B cell (primary cell): ENCODE data around the gene NUPR1. TPM values are rescaled to one million over a fixed set of nuclear protein-coding genes. Genes with fewer than 3 reads are reported as not detected.

Source experiments
- ATAC-seq: fragments of 200-7000 bp; cut with Tn5 transposase; one replicate; pipeline ENCODE4 v1.10.0; 2021; ENCODE audit warnings: low read depth, mild to moderate bottlenecking, moderate number of reproducible peaks, moderate library complexity
- CTCF ChIA-PET: fragments of 350-600 bp; sonication (Branson Sonifier 250); formaldehyde crosslinking; loops from one replicate; lab custom pipeline; 2021; ENCODE audit warnings: antibody characterized with exemption, inconsistent platforms; lab: Charles Lee
- POLR2A ChIA-PET: fragments of 350-600 bp; sonication (Branson Sonifier 250); formaldehyde crosslinking; loops from one replicate; lab custom pipeline; 2021; ENCODE audit warnings: antibody characterized with exemption; lab: Charles Lee
- DNase-seq: peaks from one replicate; pipeline ENCODE4 v3.0.0; 2013
- H2AFZ ChIP-seq: 2 replicates; pipeline ENCODE4 v1.6.1; 2012; ENCODE audit warnings: mild to moderate bottlenecking, low read depth, low read length; ENCODE audit not compliant: insufficient read depth, poor library complexity, severe bottlenecking
- H3K27ac ChIP-seq, 2 donors: 1 replicate in 1 of 2; 2 replicates in 1 of 2; pipeline ENCODE4 v1.5.1; 2012 to 2013; ENCODE audit warnings: low read length in 2 of 2, mild to moderate bottlenecking in 2 of 2, moderate library complexity in 1 of 2
- H3K27me3 ChIP-seq, 4 experiments: fragments of 200-600 bp in 1 of 4; sonication (generic) in 1 of 4; replicated peaks in 1 of 4; 1 replicate in 2 of 4; 2 replicates in 2 of 4; pipeline versions ENCODE4 v1.6.1 to v1.7.0; 2013 to 2016; ENCODE audit warnings: low read length in 3 of 4, mild to moderate bottlenecking in 2 of 4, mixed read lengths in 1 of 4, moderate library complexity in 1 of 4; ENCODE audit not compliant: insufficient read depth in 4 of 4, control insufficient read depth in 3 of 4; ENCODE audit errors: control extremely low read depth in 1 of 4
- H3K36me3 ChIP-seq, 2 experiments: replicated peaks in 1 of 2; 1 replicate in 1 of 2; 2 replicates in 1 of 2; pipeline versions ENCODE4 v1.6.1 to v1.7.1; 2013; ENCODE audit warnings: low read length in 1 of 2; ENCODE audit not compliant: insufficient read depth in 2 of 2, control insufficient read depth in 1 of 2; ENCODE audit errors: control extremely low read depth in 1 of 2, extremely low read depth in 1 of 2
- H3K4me1 ChIP-seq, 2 donors: fragments of 200-600 bp in 1 of 2; sonication (generic) in 1 of 2; 1 replicate in 1 of 2; 2 replicates in 1 of 2; pipeline versions ENCODE4 v1.5.1 to v1.6.1; 2013 to 2017; ENCODE audit warnings: low read length in 2 of 2; ENCODE audit not compliant: control insufficient read depth in 2 of 2, insufficient read depth in 2 of 2
- H3K4me2 ChIP-seq: replicated peaks from 2 replicates; pipeline ENCODE3; 2012; ENCODE audit warnings: mild to moderate bottlenecking, low read depth, low read length; ENCODE audit not compliant: poor library complexity, severe bottlenecking
- H3K4me3 ChIP-seq, 5 experiments: fragments of 200-600 bp in 1 of 5; sonication (generic) in 1 of 5; 1 replicate in 3 of 5; 2 replicates in 2 of 5; pipeline versions ENCODE4 v1.5.1 to v1.7.0; 2011 to 2016; ENCODE audit warnings: low read length in 4 of 5, mild to moderate bottlenecking in 4 of 5, low read depth in 2 of 5, control low read depth in 1 of 5, moderate library complexity in 1 of 5; ENCODE audit not compliant: insufficient read depth in 1 of 5; ENCODE audit errors: control extremely low read depth in 1 of 5, extremely low read depth in 1 of 5
- H3K79me2 ChIP-seq: fragments of 200-600 bp; sonication (generic); one replicate; pipeline ENCODE4 v1.6.0; 2016; ENCODE audit warnings: low read length; ENCODE audit not compliant: control insufficient read depth, insufficient read depth
- H3K9ac ChIP-seq: fragments of 200-600 bp; sonication (generic); 2 replicates; pipeline ENCODE4 v1.6.1; 2017; ENCODE audit warnings: mild to moderate bottlenecking, low read length, moderate library complexity
- H3K9me3 ChIP-seq, 3 donors: one replicate each; pipeline versions ENCODE4 v1.6.1 to v1.7.1; 2013; ENCODE audit warnings: low read length in 2 of 3; ENCODE audit not compliant: control insufficient read depth in 2 of 3, insufficient read depth in 1 of 3; ENCODE audit errors: control extremely low read depth in 1 of 3
- H4K20me1 ChIP-seq: 2 replicates; pipeline ENCODE4 v1.6.0; 2012; ENCODE audit warnings: mild to moderate bottlenecking, low read length; ENCODE audit not compliant: insufficient read depth, control insufficient read depth, poor library complexity, severe bottlenecking
- H3K27ac Mint-ChIP-seq: one replicate; pipeline ENCODE4 v1.8.0; 2021; ENCODE audit warnings: mixed read lengths
- H3K27me3 Mint-ChIP-seq: one replicate; pipeline ENCODE4 v1.8.0; 2021; ENCODE audit warnings: mixed read lengths
- H3K4me1 Mint-ChIP-seq: one replicate; pipeline ENCODE4 v1.8.0; 2021; ENCODE audit warnings: mixed read lengths
- H3K4me3 Mint-ChIP-seq: one replicate; pipeline ENCODE4 v1.8.0; 2021; ENCODE audit warnings: mixed read lengths
- H3K9me3 Mint-ChIP-seq: one replicate; pipeline ENCODE4 v1.8.0; 2022; ENCODE audit warnings: mixed read lengths; ENCODE audit not compliant: insufficient read depth
- CTCF ChIP-seq: fragments of 200-600 bp; IDR thresholded peaks from one replicate; pipeline ENCODE4 v1.8.0; 2022; ENCODE audit warnings: antibody characterized with exemption, mild to moderate bottlenecking
- EZH2 ChIP-seq: IDR thresholded peaks from 2 replicates; pipeline ENCODE4 v1.6.1; 2012; ENCODE audit warnings: borderline replicate concordance, low read depth, mild to moderate bottlenecking, moderate library complexity, low read length; ENCODE audit not compliant: insufficient read depth, poor library complexity, severe bottlenecking
- WGBS: methylation state at CpG from one replicate; pipeline ENCODE4 v1.1.5; 2013; ENCODE audit warnings: missing lambda C conversion rate; ENCODE audit not compliant: insufficient coverage; 5-methylcytosine and 5-hydroxymethylcytosine counted together
- intact Hi-C: fragments of 100-400 bp; cut with micrococcal nuclease; formaldehyde crosslinking; loops from one replicate; pipeline ENCODE4 v1.10.0; 2022
- polyA plus RNA-seq: library from polyadenylated mRNA; depleted of rRNA; stranded (reverse); fragments of >200 nt; gene quantifications from 2 replicates; pipeline ENCODE4 v1.2.3, GENCODE V29; 2012
- total RNA-seq, 2 donors: library from RNA; stranded (reverse); fragments of 120-200 nt in 1 of 2; gene quantifications; 1 replicate in 1 of 2; 2 replicates in 1 of 2; pipeline versions ENCODE4 v1.2.3 to v1.2.4, GENCODE V29; 2013 to 2022

Gene NUPR1
- total and polyA plus RNA-seq, 2 donors (not counting 1 experiment from before 2014, with no cell fraction given) = not detected

GRCh38 chr16:28585674-28586073 lies 46.9 kb upstream of the NUPR1 start:
- WGBS = 96% methylated on average over 10 of the region's 11 CpGs

GRCh38 chr16:28580726-28581315 lies 42.0 kb upstream of the NUPR1 start:
- no peaks in the 10 kb centered on the region for H3K4me1 Mint-ChIP-seq
- ChIA-PET CTCF (no interaction called here), POLR2A (no interaction called here)
- Histone ChIP-seq H3K9me3 (no peaks in the 10 kb centered on the region), H3K36me3 (peaks cover 7 to 43% of the 10 kb centered on the region in 2 experiments), H3K4me1 (no peaks in the 10 kb centered on the region), H2AFZ (no peak overlapping the region), H3K79me2 (peaks cover 13% of the 10 kb centered on the region), H4K20me1 (peaks cover 6% of the 10 kb centered on the region), H3K27ac (no peak overlapping the region), H3K4me2 (no peak overlapping the region), H3K4me3 (no peak overlapping the region), H3K9ac (no peak overlapping the region), H3K27me3 (no peaks in the 10 kb centered on the region)
- H3K27ac Mint-ChIP-seq = no peak overlapping the region
- ATAC-seq (no peak), DNase-seq (no peak)
- TF ChIP-seq EZH2 = no peak
- no peak for TF ChIP-seq CTCF
- H3K27me3 Mint-ChIP-seq = no peaks in the 10 kb centered on the region
- intact Hi-C loops = no loop called here
- H3K9me3 Mint-ChIP-seq = no peaks in the 10 kb centered on the region
- no peak overlapping the region for H3K4me3 Mint-ChIP-seq
- WGBS = 99% methylated on average over 15 of the region's 15 CpGs

More at GRCh38 chr16:28585674-28586073, 46.9 kb upstream of the NUPR1 start:
- Histone ChIP-seq H3K9ac (no peak overlapping the region), H3K4me3 (no peak overlapping the region), H3K9me3 (no peaks in the 10 kb centered on the region), H4K20me1 (no peaks in the 10 kb centered on the region), H3K36me3 (peaks cover 7 to 66% of the 10 kb centered on the region in 2 experiments), H3K4me1 (no peaks in the 10 kb centered on the region), H2AFZ (no peak overlapping the region), H3K27me3 (no peaks in the 10 kb centered on the region), H3K4me2 (no peak overlapping the region), H3K79me2 (no peaks in the 10 kb centered on the region), H3K27ac (no peak overlapping the region)
- ATAC-seq = no peak
- no peaks in the 10 kb centered on the region for H3K27me3 Mint-ChIP-seq
- no peaks in the 10 kb centered on the region for H3K4me1 Mint-ChIP-seq
- H3K9me3 Mint-ChIP-seq = no peaks in the 10 kb centered on the region
- no peak overlapping the region for H3K27ac Mint-ChIP-seq
- intact Hi-C loops = no loop called here
- TF ChIP-seq EZH2 (no peak), CTCF (no peak)
- DNase-seq = no peak
- POLR2A ChIA-PET = no interaction called here
- no peak overlapping the region for H3K4me3 Mint-ChIP-seq
- CTCF ChIA-PET = no interaction called here
